HG02571 (cell line): ENCODE data around the gene PYM1.
"Not testable (repeated sequence)": the region's sequence is repeated elsewhere in the genome, so short reads cannot be mapped to it uniquely, and the experiment has no call there.

Experiments
- ATAC-seq: cut with Tn5 transposase; IDR thresholded peaks from one replicate; pipeline ENCODE4 v1.9.1; 2021; ENCODE audit warnings: mild to moderate bottlenecking, moderate library complexity; ENCODE audit not compliant: unreplicated experiment

PYM1 gene

DNA sequence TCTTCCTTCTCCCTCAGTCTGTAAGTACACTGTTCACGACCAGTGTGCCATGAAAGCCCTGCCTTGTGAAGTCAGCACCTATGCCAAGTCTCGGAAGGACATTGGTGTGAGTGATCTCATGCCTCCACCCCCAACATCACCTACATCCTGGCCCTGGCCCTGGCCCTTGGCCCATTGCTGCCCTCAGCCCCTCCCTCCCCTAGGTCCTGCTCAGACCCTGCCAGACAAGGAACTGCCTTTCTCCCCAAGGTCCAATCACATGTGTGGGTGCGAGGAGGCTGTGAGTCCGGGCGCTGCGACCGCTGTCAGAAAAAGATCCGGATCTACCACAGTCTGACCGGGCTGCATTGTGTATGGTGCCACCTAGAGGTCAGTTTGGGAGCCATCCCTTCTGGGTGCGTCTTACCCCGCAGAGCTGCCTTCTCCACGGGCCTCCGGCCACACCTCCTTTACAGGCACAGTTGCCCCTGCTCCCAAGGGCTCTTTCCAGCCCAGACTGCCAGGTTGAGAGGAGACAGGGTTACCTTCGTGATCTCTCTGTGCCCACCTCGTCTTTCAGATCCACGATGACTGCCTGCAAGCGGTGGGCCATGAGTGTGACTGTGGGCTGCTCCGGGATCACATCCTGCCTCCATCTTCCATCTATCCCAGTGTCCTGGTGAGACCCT, 12.5 kb upstream of the PYM1 start:
- peak; percentile 98 for ATAC-seq

DNA sequence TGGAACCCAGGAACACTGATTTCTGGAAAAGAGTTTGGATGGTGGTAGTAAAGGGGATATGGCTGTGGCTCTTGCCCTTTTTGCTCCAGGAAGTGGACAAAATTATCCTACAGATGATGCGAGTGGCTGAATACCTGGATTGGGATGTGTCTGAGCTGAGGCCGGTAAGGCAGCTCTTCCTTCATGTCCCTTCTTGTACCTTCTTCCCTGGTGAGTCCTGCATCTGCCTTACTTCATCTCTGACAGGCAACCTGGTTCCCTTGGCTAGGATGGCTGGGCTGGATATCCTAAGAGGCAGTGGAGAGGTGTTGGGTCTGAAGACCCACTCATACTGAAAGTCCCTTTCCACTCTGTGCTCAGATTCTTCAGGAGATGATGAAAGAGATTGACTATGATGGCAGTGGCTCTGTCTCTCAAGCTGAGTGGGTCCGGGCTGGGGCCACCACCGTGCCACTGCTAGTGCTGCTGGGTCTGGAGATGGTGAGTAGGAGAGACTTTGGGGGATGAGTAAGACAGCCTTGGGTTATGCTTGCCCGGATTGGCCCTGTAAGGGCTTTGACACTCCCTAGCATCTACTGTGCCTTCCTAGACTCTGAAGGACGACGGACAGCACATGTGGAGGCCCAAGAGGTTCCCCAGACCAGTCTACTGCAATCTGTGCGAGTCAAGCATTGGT, 11.3 kb upstream of the PYM1 start:
- no peak for ATAC-seq

DNA sequence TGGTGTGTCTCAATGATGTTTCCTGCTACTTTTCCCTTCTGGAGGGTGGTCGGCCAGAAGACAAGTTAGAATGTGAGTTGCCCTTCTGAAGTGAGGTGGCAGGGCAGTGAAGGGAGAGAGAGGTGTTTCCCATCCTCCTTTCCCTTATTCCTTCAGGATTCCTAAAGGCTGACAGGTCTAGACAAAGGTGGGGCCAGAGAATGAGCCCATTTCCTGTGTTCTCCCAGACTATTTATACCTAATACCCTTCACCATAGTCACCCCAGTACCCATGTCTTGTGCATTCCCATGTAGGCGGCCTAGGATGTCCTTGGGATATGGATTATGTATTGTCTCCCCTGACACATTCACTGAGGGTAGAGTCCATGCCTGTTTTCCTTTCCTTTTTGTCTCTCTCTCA, 10.3 kb upstream of the PYM1 start:
- no peak for ATAC-seq

DNA sequence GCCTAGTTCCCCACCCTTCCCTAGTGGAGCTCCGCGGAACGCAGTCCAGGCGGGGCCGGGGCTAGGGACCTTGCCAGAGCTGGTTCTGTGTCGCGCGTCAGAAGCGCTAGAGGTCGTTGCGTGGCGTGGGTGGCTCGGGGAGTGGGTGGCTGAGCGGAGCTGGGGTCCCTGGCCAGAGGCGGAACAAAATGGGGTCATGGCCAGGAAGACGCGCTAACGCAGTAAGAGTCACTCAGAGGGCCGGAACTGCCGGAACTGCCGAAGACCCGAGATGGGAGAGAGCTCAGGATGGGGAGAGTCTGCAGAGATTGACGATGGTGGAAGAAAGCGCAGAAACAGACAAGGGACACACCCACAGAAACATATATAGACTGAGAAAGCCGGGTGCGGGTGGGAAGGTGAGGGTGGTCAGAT, 8.1 kb upstream of the PYM1 start:
- no peak for ATAC-seq

DNA sequence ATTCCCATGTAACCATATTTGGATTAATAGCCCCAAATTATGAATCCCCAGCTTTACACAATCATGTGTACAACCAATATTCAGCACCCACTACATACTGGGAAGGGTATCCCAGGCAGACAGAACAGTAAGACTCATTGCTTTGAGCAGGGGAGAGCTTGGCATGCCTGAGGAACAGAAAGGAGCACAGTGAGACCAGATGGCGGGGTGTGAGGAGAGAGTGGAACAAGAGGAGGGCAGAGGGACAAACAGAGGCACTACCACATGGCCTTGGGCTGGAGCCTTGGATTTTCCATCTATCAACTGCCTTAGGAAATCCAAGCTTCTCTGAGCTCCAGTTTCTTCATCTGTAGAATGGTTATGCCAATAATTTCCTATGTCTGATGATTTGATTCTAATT, 7.1 kb upstream of the PYM1 start:
- ATAC-seq: no peak

DNA sequence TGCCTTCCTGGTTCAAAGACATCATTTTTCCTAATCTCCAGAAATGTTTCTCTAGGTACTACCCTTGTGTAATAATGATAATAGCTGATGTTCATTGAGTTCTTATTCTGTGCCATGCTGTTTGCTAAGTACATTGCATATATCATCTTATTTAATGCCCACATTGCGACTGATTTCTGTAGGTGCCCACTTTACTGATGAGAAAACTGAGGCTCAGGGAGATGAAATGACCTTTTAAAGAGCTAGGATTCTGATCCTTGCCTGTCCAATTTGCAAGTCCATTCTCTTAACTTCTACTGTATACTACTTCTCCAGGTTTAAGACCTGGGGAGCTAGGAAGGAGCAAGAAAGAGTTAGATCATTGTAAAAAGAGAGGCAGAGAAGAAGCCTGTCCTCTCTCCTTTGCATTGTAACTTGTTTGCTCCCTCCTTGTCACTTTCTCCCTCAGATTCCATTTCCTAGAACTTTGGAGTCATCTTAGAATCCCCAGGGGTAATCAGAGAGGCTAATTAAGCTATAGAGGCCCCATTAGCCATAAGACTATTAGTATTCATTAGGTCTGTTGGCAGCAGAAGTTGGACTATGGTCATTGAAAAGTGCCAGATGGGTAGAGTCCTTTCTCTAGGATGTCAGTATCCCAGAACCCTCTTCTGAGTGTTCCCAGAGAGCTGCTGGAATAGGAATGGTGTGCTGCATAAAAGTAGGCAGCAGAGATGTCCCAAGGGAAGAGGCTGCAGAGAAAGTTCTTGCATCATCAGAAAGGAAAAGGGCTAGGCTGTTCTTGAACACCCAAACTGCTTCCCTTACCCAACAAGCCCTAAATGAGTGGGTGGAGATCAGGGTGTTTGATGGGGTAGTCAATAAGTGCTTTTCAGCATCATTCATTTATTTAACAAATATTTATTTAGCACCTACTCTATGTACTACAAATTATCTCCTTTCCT, 6.4 kb upstream of the PYM1 start:
- no peak for ATAC-seq

DNA sequence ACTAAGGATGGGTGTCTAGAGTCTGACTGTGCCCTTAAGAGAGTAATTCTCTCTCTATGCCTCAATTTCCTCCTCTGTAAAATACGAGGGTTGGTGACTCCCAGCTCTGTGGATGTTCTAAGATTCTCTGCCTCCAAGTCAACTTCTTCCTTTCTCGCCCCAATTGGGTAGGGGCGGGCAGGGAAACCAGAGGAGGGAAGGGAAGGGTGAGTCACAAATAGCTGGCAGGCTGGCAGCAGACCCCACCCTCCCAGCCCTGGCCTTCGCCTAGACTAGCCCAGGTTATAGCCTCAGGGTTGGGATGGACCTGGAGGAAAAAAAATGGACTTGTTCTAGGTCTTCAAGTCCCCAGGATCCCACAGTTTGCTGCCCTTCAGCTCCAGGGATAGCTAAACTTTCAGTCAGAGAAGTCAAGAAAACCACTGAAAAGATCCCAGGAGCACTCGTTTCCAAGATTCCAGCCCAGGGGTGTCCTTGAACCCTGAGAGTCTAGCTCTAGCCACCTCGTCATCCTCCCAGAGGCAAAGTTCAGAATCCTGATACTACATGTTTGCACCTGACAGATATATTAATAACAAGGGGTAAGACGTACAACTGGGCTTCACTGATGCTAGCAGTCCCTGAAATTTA, 5.6 kb upstream of the PYM1 start:
- ATAC-seq: no peak

DNA sequence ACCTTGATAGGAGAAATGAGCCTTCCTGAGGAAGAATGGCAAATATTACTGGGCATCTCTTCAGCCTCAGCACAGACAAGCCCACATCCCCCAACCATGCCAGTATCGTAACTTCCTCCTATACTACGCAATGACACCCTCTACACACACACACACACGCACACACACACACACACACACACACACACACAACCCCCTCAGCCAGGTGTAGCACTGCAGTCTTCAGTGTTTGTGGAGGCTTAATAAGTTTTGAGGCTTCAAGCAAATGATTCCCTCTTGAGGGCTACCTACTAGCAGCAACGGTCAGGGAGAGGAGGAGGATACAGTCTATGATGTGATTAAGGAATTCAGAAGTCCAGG, 4.8 kb upstream of the PYM1 start:
- no peak for ATAC-seq

DNA sequence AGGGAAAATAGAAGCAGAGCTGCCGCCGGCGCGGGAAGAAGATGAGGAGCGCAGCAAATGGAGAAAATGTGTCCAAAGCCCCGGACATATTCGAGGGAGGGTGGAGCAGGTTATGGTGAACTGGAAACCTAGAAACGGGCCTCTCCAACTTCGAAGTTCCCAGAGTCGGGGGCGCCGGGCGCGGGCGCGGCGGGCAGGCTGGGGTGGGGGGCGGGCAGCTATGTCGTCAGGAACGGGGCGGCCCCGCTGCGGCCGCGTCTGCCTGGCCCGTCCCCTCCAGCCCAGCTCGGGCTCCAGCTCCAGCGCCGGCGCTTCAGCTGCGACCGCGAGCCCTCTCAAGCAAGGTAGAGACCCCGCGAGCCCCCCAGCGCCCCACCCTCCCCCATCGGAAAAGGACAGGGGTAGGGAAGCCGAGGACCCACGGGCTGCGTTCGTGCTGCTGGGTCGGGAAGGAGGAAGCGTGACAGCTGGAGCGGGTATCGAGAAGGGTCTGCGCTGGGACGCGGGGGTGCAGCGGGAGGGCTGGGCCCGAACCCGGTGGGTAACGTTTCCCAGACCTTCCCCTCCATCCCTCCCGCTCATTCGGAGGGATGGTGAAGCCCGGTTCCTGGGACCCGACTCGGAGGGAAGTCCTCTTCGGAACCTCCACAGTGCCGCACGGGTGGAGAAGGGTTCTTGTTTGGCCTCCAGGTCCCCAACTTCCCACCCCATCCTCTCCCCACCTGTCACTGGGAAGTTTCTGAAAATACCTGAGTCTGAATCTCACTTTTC, 4.3 kb upstream of the PYM1 start:
- ATAC-seq: no peak

DNA sequence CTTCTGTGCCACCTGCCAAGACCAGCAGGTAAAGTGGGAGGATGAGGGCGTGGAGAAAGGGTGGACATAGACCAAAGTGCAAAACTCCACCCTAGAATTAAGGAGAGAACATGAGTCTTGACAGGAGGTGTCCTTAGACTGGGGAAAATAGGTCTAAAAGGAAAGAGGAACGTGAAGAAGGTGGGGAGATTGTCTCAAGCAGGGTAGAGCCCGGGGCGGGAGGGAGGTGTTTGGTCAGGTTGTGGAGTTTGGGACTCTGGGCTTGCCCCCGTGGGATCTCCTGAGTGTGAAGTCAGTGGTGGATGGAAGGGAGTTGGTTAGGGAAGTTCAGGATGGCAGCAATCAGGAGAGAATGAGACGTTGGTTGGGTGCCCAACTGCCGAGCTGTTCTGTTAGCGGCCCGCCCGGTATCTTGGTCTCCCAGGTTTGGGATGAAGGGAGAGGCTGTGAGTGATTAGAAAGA, 3.7 kb upstream of the PYM1 start:
- no peak for ATAC-seq

DNA sequence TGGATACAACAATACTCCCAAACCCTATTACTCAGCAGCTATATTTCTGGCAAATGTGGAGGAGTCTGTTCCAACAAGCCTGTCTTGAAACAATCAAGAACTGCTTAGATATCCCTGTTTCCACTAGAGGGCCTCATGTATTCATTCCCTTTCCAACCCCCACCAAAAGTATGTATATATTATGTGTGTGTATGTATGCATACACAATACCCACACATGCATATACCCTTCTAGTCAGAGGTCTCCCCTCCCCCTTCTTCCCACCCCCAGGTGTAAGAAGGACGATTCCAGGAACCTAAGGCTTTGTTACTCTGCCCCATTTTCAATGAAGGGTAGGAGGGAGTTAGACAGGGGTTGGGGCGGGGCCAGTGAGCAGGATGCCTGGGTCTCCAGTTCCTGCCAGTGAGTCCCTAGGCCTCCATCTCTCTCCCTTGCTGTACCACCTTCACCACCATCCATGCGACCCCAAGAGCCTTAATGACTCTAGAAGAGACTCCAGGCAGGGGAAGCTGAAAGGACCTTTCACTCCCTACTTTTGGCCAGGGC, 3.1 kb upstream of the PYM1 start, which contains the start of gene DGKA:
Gene DGKA, plus strand, starts transcription at position 392 of the 546 bp plus-strand sequence. CDS start 5,342 bp downstream, outside the sequence.
- no peak for ATAC-seq

DNA sequence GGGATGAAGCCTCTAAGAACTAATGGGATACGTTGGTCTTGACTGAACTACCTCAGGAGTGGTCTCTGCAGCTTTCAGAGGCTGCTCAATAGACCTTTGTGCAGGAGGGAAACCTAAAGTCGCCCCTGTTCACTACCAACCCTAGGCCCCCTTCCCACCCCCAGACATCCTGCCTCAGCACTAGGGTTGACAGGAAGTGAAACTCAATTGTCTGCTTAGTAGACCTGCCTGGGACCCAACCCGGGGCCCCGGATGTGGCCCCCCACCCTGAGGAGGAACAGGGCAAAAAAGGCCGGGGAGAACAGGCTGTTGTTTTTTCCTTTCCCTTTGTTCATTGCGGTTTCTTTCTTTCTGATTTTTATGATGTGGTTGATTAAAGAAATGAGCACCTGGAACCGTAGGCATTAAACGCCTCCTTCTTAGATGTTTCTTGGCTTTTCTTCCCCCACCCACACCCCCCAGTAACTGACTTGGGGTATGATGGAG, 1.7 kb upstream of the PYM1 start:
- ATAC-seq: no peak

DNA sequence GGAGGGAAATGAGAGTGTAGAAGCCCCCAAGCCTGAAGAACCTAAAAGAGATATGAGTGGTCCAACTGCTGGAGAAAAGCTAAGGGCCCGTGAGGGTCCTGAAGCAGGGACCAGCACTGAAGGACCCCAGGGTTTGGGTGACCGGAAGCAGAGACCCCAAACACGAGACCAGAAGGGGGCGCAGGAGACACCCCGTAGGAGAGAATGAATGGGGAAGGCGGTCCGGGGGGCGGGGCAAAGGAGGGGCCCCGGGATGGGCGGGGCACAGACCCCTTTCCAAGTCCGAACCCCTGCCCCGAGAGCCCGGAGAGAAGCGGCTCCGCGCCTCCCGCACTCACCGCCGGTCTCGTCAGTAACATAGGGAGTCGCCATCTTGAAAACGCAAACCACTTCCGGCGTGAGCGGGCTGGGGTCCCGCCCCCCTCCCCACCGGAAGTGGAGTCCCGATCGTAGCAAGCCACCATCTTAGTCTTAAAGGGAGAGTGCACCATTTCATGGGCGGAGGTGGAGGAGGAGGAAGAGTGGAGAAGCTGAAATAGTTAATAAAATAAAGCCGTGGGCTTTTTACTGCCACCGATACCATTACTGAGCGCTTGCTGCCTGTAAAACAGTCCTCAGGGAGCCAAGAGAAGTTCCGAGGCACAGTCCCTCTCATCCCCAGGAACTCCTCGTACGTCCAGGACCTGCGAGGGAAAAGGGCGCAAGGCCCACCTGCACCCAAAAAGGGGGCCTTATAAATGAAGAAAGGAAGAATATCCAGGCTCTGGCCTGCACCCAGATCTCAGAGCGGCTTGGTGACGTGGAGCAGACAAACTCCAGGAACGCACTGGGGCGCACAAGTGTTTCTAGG, 731 bp downstream of the PYM1 start:
- ATAC-seq: peak; percentile 51

DNA sequence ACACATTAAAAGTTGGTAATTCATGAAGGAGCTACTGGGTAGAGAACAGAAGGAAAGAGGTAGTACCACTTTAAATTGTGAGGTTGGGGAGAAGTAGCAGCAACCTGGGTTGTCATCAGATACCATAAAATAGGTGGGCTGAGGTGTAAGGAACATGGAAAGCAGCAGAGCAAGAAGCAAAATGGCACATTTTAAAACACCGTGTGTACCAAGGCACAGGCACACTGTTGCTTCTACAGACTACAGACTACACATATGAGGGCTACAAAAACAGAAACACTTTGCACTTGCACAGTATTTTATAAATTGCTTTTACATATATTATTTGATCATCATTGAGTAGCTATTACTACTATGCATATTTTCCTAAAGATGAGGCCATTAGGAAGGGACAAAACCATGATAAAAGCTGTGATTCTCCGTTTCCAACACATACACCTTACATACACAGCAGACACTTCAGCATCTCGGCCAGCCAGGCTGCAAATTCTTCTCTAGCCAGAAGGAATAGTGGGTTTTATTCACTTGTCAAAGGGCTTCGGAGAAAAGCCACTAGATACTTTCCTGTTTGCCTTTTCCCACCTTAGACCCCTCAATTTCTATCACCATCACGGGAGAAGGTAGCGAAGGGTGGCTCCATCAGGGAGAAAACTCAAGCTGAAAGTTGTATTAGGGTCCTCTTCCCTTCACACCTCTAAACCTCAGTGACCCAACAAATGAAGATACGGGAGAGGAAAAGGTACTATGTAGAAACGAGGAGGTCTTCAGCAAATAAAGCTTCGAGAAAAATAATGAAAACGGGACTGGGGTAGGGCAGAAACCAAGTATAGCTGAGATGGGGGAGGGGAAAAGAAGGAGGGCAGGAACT, 1.6 kb downstream of the PYM1 start:
- no peak for ATAC-seq

DNA sequence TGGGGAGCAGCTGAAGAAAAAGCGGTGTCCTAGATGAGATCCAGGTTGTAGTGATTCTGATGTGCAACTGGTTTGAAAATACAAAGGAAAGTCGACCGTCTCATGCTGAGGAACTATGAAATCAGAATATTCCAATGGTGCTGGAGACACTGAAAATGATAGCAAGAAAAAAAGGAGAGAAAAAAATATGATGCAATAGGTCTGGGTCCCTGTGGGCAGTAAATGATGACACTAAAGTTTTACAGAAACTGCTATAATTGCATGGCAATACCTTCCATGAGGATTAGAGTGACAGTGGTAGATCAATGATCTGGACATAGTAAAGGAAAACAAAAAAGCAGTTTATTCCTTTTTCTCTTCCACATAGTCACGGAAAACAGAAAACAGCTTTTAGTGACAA, 2.3 kb downstream of the PYM1 start:
- no peak for ATAC-seq

DNA sequence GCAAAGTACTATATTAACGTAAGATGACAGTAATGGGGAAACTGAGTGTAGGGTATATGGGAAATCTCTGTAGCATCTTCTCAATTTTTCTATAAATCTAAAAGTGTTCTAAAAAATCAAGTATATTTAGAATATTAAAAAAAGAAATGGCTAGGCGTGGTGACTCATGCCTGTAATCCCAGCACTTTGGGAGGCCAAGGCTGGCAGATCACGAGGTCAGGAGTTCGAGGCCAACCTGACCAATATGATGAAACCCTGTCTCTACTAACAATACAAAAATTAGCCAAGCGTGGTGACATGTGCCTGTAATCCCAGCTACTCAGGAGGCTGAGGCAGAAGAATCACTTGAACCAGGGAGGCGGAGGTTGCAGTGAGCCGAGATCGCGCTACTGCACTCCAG, 4.0 kb downstream of the PYM1 start:
- not testable (repeated sequence) for ATAC-seq

DNA sequence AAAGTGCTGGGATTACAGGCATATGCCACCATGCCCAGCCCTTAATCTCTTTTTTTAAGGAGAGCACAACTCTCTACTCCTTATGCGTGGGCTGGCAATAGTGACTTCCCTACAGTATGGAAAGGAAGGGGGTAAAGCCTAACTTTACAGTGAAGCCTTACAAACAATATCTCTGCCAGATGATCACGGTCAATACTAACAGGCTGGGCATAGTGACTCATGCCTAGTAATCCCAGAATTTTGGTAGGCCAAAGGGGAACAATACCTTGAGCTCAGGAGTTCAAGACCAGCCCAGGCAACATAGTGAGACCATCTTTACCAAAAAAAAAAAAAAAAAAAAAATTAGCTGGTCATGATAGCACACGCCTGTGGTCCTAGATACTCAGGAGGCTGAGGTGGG, 5.6 kb downstream of the PYM1 start:
- ATAC-seq: no peak

DNA sequence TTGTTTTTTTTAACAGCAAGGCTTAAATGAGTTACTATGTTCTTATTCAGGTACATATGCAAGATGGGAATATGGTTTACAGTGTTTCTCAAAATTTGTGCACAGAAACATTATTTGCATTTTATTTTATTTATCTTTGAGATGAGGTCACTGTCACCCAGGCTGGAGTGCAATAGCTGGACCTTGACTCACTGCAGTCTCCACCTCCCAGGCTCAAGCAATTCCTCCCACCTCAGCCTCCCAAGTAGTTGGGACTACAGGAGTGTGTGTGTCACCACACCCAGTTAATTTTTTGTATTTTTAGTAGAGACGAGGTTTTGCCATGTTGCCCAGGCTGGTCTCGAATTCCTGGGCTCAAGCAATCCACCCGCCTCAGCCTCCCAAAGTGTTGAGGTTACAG, 8.7 kb downstream of the PYM1 start:
- ATAC-seq: not testable (repeated sequence)
